A549 (cell line): Measurements from ENCODE around the gene ZP3. TPM values are rescaled to one million over a fixed set of nuclear protein-coding genes. Genes with fewer than 3 reads are reported as not detected.
A peak's percentile ranks its signal among the peaks of the same experiment; 100 is the strongest.
"Not testable (repeated sequence)": the region's sequence is repeated elsewhere in the genome, so short reads cannot be mapped to it uniquely, and the experiment has no call there.

Source experiments
- ATAC-seq, 2 experiments: fragments of 200-7000 bp in 1 of 2; fragments of >200 bp in 1 of 2; cut with Nextera tagmentation in 1 of 2; cut with Tn5 transposase in 1 of 2; 3 replicates each; pipeline versions ENCODE4 v1.8.0 to v1.9.1; 2018 to 2020; ENCODE audit warnings: mild to moderate bottlenecking in 1 of 2, moderate library complexity in 1 of 2
- CTCF ChIA-PET: fragments of 300-600 bp; sonication (Branson Sonifier 250); formaldehyde crosslinking; extraction: SDS; loops from one replicate; lab custom pipeline; 2021; ENCODE audit warnings: antibody characterized with exemption, inconsistent platforms; lab: Yijun Ruan, JAX
- POLR2A ChIA-PET: fragments of 350-600 bp; formaldehyde crosslinking; extraction: SDS; loops from one replicate; lab custom pipeline; 2021; ENCODE audit warnings: antibody characterized with exemption, inconsistent platforms; lab: Yijun Ruan, JAX
- DNase-seq, 2 experiments: peaks; one replicate each; pipeline versions ENCODE4 v3.0.0 to v3.0.0-alpha.2; 2011 to 2016; ENCODE audit warnings: low read depth in 1 of 2, low spot score in 1 of 2
- FAIRE-seq: peaks from 2 replicates; lab custom pipeline; 2011; peaks lifted over from hg19 to GRCh38; lab: Jason Lieb, UNC
- H3K27ac ChIP-seq, 2 experiments: fragments of >200 bp; sonication (Bioruptor Twin); formaldehyde crosslinking; 3 replicates each; pipeline ENCODE4 v1.5.1; 2016 to 2017
- H3K4me1 ChIP-seq: fragments of >200 bp; sonication (Bioruptor Twin); formaldehyde crosslinking; 3 replicates; pipeline ENCODE4 v1.6.1; 2016
- H3K4me2 ChIP-seq: fragments of >200 bp; sonication (Bioruptor Twin); formaldehyde crosslinking; 3 replicates; pipeline ENCODE4 v1.6.1; 2016
- H3K4me3 ChIP-seq: fragments of >200 bp; sonication (Bioruptor Twin); formaldehyde crosslinking; 3 replicates; pipeline ENCODE4 v1.5.1; 2016
- H3K9me3 ChIP-seq: fragments of >200 bp; sonication (Bioruptor Twin); formaldehyde crosslinking; 3 replicates; pipeline ENCODE4 v1.6.1; 2016
- CBX2 ChIP-seq: fragments of 200-600 bp; sonication (generic); IDR thresholded peaks from 2 replicates; pipeline ENCODE4 v1.6.1; 2016; ENCODE audit warnings: low read depth, mild to moderate bottlenecking, borderline replicate concordance
- CEBPB ChIP-seq, 2 experiments: fragments of >200 bp in 1 of 2; sonication (Bioruptor Twin) in 1 of 2; formaldehyde crosslinking in 1 of 2; IDR thresholded peaks; 2 replicates each; pipeline ENCODE4 v1.6.1; 2012 to 2016
- EHF ChIP-seq: fragments of 250-450 bp; sonication (Bioruptor Pico); IDR thresholded peaks from 2 replicates; pipeline ENCODE4 v1.5.0; 2020; ENCODE audit warnings: mild to moderate bottlenecking
- EHMT2 ChIP-seq: fragments of 200-600 bp; sonication (generic); IDR thresholded peaks from 2 replicates; pipeline ENCODE4 v1.6.1; 2016; ENCODE audit warnings: antibody characterized with exemption, low read depth, mild to moderate bottlenecking, moderate library complexity
- EP300 ChIP-seq, 2 experiments: fragments of >200 bp; sonication (Bioruptor Twin); formaldehyde crosslinking; IDR thresholded peaks; 2 replicates in 1 of 2; 3 replicates in 1 of 2; pipeline ENCODE4 v1.6.1; 2016 to 2017
- FOSL2 ChIP-seq, 2 experiments: fragments of 450-650 bp in 1 of 2; fragments of >200 bp in 1 of 2; sonication (Bioruptor Twin) in 1 of 2; formaldehyde crosslinking; IDR thresholded peaks; 2 replicates each; pipeline versions ENCODE4 v1.5.0 to v1.6.1; 2016 to 2020; ENCODE audit warnings: mild to moderate bottlenecking in 1 of 2, moderate library complexity in 1 of 2
- GATA3 ChIP-seq: IDR thresholded peaks from 2 replicates; pipeline ENCODE4 v1.6.1; 2012; ENCODE audit warnings: borderline replicate concordance
- HEYL ChIP-seq: fragments of 250-450 bp; sonication (Bioruptor Pico); IDR thresholded peaks from 2 replicates; pipeline ENCODE4 v1.8.0; 2021; ENCODE audit warnings: mild to moderate bottlenecking, moderate library complexity
- HMGXB4 ChIP-seq: fragments of 250-450 bp; sonication (Bioruptor Pico); IDR thresholded peaks from 2 replicates; pipeline ENCODE4 v1.5.0; 2021; ENCODE audit warnings: mild to moderate bottlenecking, moderate library complexity, borderline replicate concordance
- HOXB13 ChIP-seq: fragments of 250-450 bp; sonication (Bioruptor Pico); IDR thresholded peaks from 2 replicates; pipeline ENCODE4 v1.5.0; 2020; ENCODE audit warnings: low read depth, mild to moderate bottlenecking, moderate library complexity
- HOXB5 ChIP-seq: fragments of 250-450 bp; sonication (Bioruptor Pico); IDR thresholded peaks from 2 replicates; pipeline ENCODE4 v1.5.0; 2020; ENCODE audit warnings: mild to moderate bottlenecking, moderate library complexity
- JUN ChIP-seq, 2 experiments: fragments of >200 bp; sonication (Bioruptor Twin); formaldehyde crosslinking; IDR thresholded peaks; 2 replicates in 1 of 2; 3 replicates in 1 of 2; pipeline ENCODE4 v1.6.1; 2016 to 2017
- JUNB ChIP-seq: fragments of >200 bp; sonication (Bioruptor Twin); formaldehyde crosslinking; IDR thresholded peaks from 2 replicates; pipeline ENCODE4 v1.6.1; 2016
- KDM5A ChIP-seq: fragments of 200-600 bp; sonication (generic); IDR thresholded peaks from 2 replicates; pipeline ENCODE4 v1.6.1; 2016; ENCODE audit warnings: antibody characterized with exemption, mild to moderate bottlenecking
- MAFK ChIP-seq: fragments of 450-650 bp; IDR thresholded peaks from 2 replicates; pipeline ENCODE4 v1.6.1; 2014; ENCODE audit not compliant: partially characterized antibody
- MAX ChIP-seq: IDR thresholded peaks from 2 replicates; pipeline ENCODE4 v1.6.1; 2012
- PHF8 ChIP-seq: fragments of 200-600 bp; sonication (generic); IDR thresholded peaks from 2 replicates; pipeline ENCODE4 v1.6.1; 2016; ENCODE audit warnings: low read depth, mild to moderate bottlenecking, antibody characterized with exemption, moderate library complexity, borderline replicate concordance
- RARB ChIP-seq: fragments of 250-450 bp; sonication (Bioruptor Pico); IDR thresholded peaks from 2 replicates; pipeline ENCODE4 v1.8.0; 2021; ENCODE audit warnings: mild to moderate bottlenecking, moderate library complexity
- REST ChIP-seq: fragments of 200-600 bp; sonication (generic); IDR thresholded peaks from 2 replicates; pipeline ENCODE4 v1.6.1; 2016; ENCODE audit warnings: antibody characterized with exemption, mild to moderate bottlenecking, moderate library complexity
- SREBF2 ChIP-seq: fragments of 450-650 bp; IDR thresholded peaks from 2 replicates; pipeline ENCODE4 v1.6.1; 2014; ENCODE audit warnings: mild to moderate bottlenecking, moderate library complexity
- TP53 ChIP-seq: fragments of 250-450 bp; sonication (Bioruptor Pico); IDR thresholded peaks from 2 replicates; pipeline ENCODE4 v1.5.0; 2021; ENCODE audit warnings: mild to moderate bottlenecking, moderate library complexity
- WGBS: methylation state at CpG from one replicate; pipeline ENCODE4 v1.1.6; 2017; ENCODE audit errors: missing lambda C conversion rate; 5-methylcytosine and 5-hydroxymethylcytosine counted together
- polyA plus RNA-seq, 4 experiments: library from polyadenylated mRNA; depleted of rRNA in 3 of 4; stranded (reverse); fragments of >200 nt; fragmentation: RNase III in 1 of 4; extraction: RNeasy Plus Mini Kit Qiagen cat#74134 plus additional on column Dnase treatment in 1 of 4; gene quantifications; 2 replicates in 3 of 4; 3 replicates in 1 of 4; pipeline ENCODE4 v1.2.3, GENCODE V29; 2011 to 2017
- TF ChIP-seq, protein P1 (sequence below): fragments of 450-650 bp; IDR thresholded peaks from 2 replicates; pipeline ENCODE4 v1.6.1; 2014; ENCODE audit warnings: antibody characterized with exemption

The ZP3 gene
- polyA plus RNA-seq, 2 of the 4 experiments (the other 2 are of a cell fraction): 21.4 to 26.5 TPM

DNA sequence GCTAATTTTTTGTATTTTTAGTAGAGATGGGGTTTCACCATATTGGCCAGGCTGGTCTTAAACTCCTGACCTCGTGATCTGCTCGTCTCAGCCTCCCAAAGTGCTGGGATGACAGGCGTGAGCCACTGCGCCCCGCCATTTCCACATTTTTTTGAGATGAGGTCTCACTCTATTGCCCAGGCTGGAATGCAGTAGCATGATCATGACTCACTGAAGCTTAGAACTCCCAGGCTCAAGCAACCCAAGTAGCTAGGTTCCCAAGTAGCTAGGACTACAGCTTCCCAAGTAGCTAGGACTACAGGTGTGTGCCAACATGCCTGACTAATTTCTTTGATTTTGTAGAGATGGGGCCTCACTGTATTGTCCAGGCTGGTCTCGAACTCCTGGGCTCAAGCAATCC, 3.7 kb upstream of the ZP3 start:
- CTCF ChIA-PET: interaction anchor here (2.2 kb wide), 1 partner anchor 62 kb away, joined by 10 read pairs; the partner anchor contains the start of gene YWHAG
- peak overlapping the region; percentile 47 for H3K4me2 ChIP-seq
- H3K9me3 ChIP-seq, H3K4me3 ChIP-seq: not testable (repeated sequence)
- DNase-seq (peak in 1 of 2 experiments; percentile 92), FAIRE-seq (peak; percentile 13), ATAC-seq (peak; percentile 84 to 88)
- H3K4me1 ChIP-seq: peaks cover 50% of the 10 kb centered on the region
- POLR2A ChIA-PET: interaction anchor here (0.6 to 1.6 kb wide), 4 partner anchors 24 to 104 kb away, joined by 3 to 6 read pairs (median 6); partner anchors contain the start of gene YWHAG
- peak overlapping the region; percentile 71 to 83 for H3K27ac ChIP-seq
- TF ChIP-seq EP300 (IDR thresholded peaks at IDR 0.05) (peak in 1 of 2 experiments; percentile 66; a peak in 2 of 5 replicates), JUNB (peak; percentile 59), MAX (peak; percentile 74), FOSL2 (IDR thresholded peaks at IDR 0.05) (peak; percentile 58), FOSL2 (CRISPR knock-in tag; IDR thresholded peaks at IDR 0.05) (peak; percentile 96), CEBPB (IDR thresholded peaks at IDR 0.05) (0 out of 4 replicates have a peak, but pooled peaks of 1 of the 2 experiments have one; percentile 17), JUN (IDR thresholded peaks at IDR 0.05) (peak in 1 of 2 experiments; percentile 56; a peak in 2 of 5 replicates), GATA3 (peak; percentile 8; the same call in 1 of the 2 replicates), MAFK (peak; percentile 14)
- 13% methylated on average over 6 of the region's 6 CpGs for WGBS

GRCh38 chr7:76423666-76424412, 911 bp upstream of the ZP3 start:
- H3K4me3 ChIP-seq: no peak overlapping the region
- peak overlapping the region; percentile 71 to 83 for H3K27ac ChIP-seq
- TF ChIP-seq RARB (no peak), JUN (IDR thresholded peaks at IDR 0.05) (0 out of 5 replicates have a peak, but pooled peaks of 1 of the 2 experiments have one; percentile 13), KDM5A (no peak), REST (no peak), FOSL2 (IDR thresholded peaks at IDR 0.05) (no peak), FOSL2 (CRISPR knock-in tag; IDR thresholded peaks at IDR 0.05) (no peak), EHMT2 (no peak)
- TF ChIP-seq, protein P1, sequence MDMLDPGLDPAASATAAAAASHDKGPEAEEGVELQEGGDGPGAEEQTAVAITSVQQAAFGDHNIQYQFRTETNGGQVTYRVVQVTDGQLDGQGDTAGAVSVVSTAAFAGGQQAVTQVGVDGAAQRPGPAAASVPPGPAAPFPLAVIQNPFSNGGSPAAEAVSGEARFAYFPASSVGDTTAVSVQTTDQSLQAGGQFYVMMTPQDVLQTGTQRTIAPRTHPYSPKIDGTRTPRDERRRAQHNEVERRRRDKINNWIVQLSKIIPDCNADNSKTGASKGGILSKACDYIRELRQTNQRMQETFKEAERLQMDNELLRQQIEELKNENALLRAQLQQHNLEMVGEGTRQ: 0 out of 2 replicates have a peak, but pooled peaks have one; percentile 1

DNA sequence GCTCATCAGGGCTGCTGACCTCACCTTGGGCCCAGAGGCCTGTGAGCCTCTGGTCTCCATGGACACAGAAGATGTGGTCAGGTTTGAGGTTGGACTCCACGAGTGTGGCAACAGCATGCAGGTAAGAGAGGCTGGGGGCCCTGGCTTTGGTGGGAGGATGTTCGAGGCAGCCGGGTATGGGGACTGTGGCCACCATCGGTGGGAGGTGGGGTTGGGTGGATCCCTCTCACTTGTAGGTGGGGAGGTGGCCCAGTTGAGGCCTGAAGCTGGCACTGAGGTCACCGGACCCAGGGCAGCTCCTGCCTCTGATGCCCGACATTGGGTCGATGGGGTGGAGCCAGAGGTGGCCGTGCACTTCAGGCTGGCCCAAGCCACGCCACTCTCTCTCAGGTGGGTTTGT, 406 bp downstream of the ZP3 start:
- no peak overlapping the region for H3K4me3 ChIP-seq
- WGBS: 87% methylated on average over 7 of the region's 9 CpGs
- H3K9me3 ChIP-seq: peaks cover 6% of the 10 kb centered on the region; the same call in 1 of the 3 replicates
- ChIA-PET CTCF (no interaction called here), POLR2A (no interaction called here)
- H3K4me1 ChIP-seq: peaks cover 43% of the 10 kb centered on the region
- no peak for FAIRE-seq
- peak overlapping the region; percentile 71 to 83; a peak in 5 of 6 replicates for H3K27ac ChIP-seq
- H3K4me2 ChIP-seq: no peak overlapping the region
- no peak for DNase-seq
- no peak for ATAC-seq
- TF ChIP-seq HOXB5: no peak
- TF ChIP-seq SREBF2: no peak
- TF ChIP-seq JUNB: no peak
- no peak for TF ChIP-seq HOXB13 (CRISPR knock-in tag)
- no peak for TF ChIP-seq EHF (CRISPR knock-in tag)
- TF ChIP-seq PHF8: no peak
- TF ChIP-seq, protein P1: no peak
- TF ChIP-seq EP300 (IDR thresholded peaks at IDR 0.05): no peak
- TF ChIP-seq RARB: no peak
- no peak for TF ChIP-seq HEYL (CRISPR knock-in tag)
- TF ChIP-seq HMGXB4: no peak
- no peak for TF ChIP-seq CBX2
- no peak for TF ChIP-seq TP53 (CRISPR knock-in tag)

More at GRCh38 chr7:76423666-76424412, 911 bp upstream of the ZP3 start:
- FAIRE-seq (no peak), ATAC-seq (peak; percentile 3 to 25; a peak in 4 of 6 replicates), DNase-seq (no peak)
- ChIA-PET POLR2A (interaction anchor here (0.7 to 1.3 kb wide), 2 partner anchors 65 to 68 kb away, joined by 3 to 8 read pairs; partner anchors contain the start of gene YWHAG), CTCF (interaction anchor here (1.0 kb wide), 1 partner anchor 105 kb away, joined by 4 read pairs; no protein-coding TSS in a partner anchor)
- Histone ChIP-seq H3K4me2 (peak overlapping the region; percentile 37), H3K4me1 (peaks cover 48% of the 10 kb centered on the region), H3K9me3 (peaks cover 7% of the 10 kb centered on the region; the same call in 1 of the 3 replicates)
- WGBS: 74% methylated on average over 15 of the region's 15 CpGs
